Measurements from ENCODE around the gene IGSF23.

- TF ChIP-seq CTCF (IDR thresholded peaks at IDR 0.05 in 4 of 5, conservative IDR thresholded peaks at IDR 0.05 in 1 of 5) (no peak), POLR2A (IDR thresholded peaks at IDR 0.05) (no peak)
These were observed 9.7 kb downstream of the IGSF23 start for GRCh38 chr19:44623080-44623479.

All from gastrocnemius medialis (tissue), 4 donors.